GM18870 (cell line): ENCODE results near the gene RAET1G.
"Not testable (repeated sequence)": the region's sequence is repeated elsewhere in the genome, so short reads cannot be mapped to it uniquely, and the experiment has no call there.

Experiments used
- ATAC-seq: cut with Tn5 transposase; IDR thresholded peaks from one replicate; pipeline ENCODE4 v1.9.1; 2021; ENCODE audit warnings: moderate library complexity; ENCODE audit not compliant: unreplicated experiment

The RAET1G gene

DNA sequence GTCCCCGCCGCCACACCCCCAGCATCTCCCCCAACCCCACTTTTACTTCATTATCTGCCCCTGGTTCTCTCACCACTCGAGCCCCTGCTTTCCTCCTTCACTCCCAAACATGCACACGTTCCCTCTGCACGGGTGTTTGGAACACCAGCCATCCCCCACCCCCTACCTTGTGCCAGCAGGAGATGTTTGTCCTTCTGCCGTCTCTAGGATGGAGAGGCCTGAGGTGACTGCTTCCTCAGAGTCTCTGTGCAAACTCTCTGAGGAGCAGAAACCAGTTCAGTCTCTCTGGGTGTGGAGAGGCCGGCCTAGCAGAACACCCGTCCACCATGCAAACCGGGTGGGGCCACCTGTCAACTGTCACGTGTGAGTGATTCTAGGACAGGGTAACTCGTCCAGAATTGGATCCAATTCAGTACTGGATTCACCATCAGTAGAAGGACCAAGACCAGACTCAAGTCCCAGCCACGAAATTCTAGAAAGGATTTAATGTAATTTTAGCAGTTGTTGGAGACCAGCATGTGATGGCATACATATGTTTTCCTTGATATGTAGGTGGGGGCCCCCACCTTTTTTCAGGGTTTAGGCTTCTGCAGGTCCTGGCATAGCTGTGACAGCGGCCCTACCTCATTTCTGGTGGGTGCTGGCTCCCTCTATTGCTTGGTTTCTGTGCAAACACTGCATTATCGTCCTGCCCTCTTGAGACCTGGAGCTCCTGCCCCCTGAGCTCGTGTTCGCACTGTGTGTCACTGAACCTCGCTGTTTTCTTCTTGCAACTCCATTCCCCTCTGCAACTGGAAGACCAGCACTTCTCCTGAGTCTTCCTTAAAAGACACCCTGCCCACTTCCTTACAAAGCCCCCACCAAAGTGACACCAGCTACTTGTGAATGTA lies 24.8 kb downstream of the RAET1G start, which contains the start of gene RAET1E:
Gene RAET1E (minus strand): TSS at position 259 of the 890 bp plus-strand sequence. CDS start 7,212 bp downstream, outside the sequence.
- no peak for ATAC-seq

DNA sequence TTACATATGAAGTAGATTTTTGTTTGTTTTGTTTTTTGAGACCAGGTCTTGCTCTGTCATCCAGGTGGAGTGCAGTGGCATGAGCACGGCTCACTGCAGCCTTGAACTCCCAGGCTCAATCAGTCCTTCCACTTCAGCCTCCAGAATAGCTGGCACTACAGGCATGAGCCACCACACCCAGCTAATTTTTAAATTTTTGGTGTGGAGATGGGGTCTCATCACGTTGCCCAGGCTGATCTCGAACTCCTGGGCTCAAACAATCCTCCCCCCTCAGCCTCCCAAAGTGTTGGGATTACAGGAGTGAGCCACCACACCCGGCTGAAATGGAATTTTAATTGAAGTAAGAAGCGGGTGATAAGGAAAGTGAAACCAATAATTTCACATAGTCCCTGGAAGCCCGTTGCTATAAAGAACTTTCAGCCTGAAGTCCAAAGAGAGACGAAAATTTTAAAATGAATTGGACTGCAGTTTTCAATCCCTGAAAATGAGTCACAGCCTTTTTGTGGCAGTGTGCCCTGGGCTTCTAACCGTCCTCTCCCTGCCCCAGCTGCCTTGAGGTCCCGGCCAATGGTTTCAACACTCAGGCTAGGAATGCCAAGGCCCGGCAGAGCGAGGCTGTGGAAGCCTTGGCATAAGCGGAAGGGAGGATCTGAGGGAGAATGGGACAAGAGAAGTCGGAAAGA lies 25.8 kb downstream of the RAET1G start:
- no peak for ATAC-seq

DNA sequence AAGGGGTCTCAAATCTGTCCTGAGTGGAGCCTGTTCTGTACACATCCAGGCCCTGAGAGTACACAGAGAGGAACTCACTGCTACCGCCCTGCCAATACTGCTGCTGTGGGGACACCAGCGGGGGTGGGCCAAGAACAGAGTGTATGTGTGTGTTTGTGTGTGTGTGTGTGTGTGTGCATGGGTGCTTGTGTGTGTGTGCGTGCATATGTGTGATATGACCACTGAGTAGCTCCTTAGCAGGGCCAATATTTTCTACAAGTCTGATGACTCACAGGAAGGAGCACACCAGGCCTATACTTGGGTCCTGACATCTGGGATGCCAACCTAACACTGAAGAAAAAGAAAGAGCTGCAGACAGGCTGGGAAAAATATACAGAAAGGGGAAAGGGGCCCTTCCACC lies 26.4 kb downstream of the RAET1G start:
- ATAC-seq: no peak

DNA sequence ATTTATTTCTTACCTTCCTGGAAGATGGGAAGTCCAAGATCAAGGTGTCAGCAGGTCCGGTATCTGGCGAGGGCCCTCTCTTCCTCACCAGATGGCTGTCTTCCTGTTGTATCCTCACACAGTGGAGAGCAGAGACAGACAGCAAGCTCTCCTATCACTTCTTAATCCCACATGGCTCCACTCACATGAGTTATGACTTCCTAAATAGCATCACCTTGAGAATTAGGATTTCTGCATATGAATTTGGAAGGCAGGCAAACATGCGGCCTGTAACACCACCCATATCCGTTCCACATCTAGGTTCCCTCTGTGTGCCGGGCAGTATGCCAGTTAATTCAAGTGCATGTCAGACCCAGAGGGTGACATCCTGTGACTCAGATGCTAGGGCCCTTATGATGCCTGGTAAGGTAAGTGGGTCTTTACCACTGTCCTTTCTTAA lies 27.1 kb downstream of the RAET1G start:
- ATAC-seq: no peak

DNA sequence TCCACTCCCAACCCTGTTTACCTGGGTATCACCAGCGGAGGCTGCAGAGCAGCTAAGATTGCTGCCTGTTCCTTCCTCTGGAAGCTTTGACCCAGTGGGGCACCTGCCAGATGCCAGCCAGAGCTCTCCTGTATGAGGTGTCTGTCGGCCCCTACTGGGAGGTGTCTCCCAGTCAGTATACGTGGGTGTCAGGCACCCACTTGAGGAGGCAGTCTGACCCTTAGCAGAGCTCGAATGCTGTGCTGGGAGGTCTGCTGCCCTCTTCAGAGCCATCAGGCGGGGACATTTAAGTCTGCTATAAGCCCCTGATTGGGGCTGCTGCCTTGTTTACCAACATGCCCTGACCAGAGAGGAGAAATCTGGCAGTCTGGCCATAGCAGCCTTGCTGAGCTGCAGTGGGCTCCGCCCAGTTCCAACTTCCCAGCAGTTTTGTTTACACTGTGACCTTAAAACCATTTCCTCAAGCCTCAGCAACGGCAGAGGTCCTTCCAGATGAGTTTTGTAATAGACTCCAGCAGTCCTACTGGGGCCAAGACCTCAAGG lies 27.8 kb downstream of the RAET1G start:
- ATAC-seq: no peak

DNA sequence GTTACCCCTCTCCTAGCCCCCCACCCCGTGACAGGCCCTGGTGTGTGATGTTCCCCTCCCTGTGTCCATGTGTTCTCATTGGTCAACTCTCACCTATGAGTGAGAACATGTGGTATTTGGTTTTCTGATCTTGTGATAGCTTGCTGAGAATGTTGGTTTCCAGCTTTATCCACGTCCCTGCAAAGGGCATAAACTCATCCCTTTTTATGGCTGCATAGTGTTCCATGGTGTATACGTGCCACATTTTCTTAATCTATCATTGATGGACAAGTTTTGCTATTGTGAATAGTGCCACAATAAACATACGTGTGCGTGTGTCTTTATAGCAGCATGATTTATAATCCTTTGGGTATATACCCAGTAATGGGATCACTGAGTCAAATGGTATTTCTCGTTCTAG lies 31.1 kb downstream of the RAET1G start:
- ATAC-seq: not testable (repeated sequence)

DNA sequence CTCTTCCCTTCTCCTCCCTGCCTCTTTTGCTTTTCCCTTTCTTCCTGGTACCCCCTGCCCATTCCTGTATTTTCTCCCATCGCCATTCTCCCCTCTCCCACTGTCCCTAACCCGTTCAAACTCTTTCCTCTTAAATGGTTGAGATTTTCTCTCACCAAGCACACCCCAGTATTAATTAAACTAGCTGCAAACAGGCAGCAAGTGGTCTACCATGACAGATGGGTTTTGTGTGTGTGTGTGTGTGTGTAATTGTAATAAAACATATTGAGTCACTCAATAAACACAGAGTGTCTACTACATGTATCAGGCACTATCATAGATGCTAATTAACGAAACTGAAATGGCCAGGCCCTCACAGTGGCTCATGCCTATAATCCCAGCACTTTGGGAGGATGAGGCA lies 31.7 kb downstream of the RAET1G start:
- ATAC-seq: no peak

DNA sequence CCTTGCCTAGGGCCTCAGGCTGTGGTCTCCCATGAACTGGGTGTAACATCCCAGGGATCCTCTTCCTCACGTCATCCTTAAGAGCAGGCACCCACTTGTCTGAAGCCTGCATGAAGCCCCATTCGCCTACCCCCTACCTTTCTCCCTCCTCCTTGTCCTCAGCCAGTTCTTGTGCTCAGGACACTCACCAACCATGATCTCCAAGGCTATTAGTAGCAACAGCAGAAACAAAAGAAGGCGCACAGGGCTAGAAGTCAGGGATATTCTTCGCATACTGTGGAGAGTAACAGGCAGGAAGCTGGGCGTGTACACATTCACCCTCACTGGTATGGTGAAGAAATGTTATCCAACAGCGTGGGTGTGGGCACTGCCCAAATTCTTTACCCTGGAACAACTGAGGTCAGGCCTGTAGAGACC lies 32.3 kb downstream of the RAET1G start:
- ATAC-seq: no peak

DNA sequence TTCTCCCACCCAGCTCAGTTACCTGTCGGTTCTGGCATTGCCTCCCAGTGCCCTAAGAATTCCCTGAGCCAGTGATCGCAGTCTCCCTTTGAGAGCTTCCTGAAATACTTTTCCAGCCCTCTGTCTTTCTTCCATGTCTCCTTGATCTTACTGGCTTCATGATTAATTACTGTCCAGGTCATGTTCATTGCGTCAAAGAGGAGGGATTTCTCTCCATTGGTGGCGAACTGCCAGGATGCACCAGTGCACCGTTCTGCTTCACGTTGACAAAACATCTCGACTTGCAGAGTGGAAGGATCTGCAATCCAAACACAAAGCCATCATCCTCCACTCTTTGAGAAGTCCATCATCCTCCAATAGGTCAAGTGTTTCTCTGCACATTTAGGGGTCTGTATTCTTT lies 33.6 kb downstream of the RAET1G start:
- ATAC-seq: no peak

DNA sequence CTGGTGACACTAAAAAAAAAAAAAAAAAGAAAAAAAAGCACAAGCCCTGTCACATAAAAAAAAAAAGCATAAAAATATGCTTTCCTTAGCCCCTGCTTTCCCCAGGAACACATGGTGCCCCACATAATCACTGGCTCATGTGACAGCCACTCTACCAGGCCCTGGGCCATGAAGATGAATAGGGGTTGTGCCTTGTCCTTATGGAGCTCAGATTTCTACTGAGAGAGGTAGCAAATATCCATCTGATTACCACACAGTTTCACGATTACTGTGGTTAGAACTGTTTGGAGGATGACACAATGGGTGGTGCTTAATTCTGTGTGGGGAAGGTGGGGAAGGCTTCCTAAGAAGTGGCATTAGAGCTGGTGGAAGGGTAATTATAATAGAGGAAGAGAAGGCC lies 34.3 kb downstream of the RAET1G start:
- ATAC-seq: no peak

DNA sequence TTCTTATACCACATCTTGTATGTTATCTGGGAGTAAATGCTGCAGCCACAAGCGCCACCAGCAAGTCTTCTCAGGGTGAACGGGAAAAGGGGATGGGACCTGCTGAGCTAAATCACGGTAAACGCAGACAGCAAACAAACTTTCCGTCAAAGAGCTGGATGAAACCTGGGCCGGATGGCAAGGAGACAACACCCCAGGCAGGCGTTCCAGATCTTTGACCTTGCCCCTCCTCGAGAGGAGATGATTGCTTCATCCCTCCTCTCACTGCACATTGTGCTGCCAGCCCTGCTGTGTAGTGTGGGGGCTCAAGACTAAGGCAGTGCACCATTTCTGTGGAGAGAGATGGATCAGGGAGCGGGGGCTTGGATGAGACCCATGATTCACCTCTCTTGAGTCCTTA lies 34.8 kb downstream of the RAET1G start:
- ATAC-seq: no peak

DNA sequence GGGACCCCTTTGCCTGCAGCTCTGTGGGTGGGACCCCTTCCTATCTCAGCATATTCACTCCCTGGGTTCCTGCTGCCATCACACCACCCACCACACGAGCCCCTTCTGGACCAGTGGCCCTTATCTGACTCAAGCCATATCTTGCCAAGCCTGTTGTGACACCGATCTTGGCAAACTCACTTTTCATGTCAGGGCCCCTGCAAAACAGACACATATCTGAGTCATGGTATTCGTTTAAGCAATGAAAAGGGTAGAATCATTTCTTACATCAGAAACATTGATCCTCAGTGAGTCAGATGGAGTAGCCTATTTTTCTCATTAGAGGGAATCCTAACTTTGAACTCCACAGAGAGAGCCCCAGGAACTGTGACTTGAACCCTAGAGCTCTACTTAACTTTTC lies 35.6 kb downstream of the RAET1G start:
- ATAC-seq: no peak

DNA sequence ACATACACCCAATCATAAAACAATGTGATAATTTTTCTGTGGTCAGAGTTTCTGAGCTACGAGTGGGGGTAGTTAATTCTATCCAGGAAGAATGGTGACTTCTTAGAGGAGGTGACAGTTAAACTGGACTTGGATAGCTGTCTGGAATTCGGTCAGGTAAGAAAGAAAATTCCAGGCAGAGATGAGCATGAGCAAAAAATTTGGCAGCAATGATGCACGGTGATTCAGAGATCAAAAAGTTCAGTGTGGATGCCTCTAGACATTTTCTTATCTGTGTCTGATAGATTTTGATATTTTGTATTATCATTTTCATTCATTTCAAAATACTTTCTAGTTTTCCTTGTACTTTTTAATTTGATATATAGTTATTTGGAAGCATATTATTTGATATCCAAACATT lies 37.0 kb downstream of the RAET1G start:
- no peak for ATAC-seq

DNA sequence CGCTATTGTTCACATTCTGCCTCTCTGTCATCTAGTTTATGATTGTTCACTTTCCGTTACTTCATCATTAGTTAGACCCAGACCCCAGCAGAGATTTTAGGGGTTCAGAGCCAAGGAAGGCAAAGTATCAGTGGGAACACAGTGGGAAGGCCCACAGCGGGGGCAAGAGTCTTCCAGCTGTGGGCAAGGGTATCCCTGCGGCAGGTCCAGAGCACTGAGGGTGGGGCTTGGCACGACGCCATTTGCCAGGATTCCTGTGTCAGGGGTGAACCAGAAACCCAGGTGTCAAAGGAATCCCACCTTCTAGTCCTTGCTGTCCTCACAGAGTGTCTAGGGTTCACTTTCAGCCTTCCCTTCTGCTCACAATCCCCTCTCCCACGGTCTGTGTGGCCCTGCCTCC lies 38.3 kb downstream of the RAET1G start:
- ATAC-seq: no peak

DNA sequence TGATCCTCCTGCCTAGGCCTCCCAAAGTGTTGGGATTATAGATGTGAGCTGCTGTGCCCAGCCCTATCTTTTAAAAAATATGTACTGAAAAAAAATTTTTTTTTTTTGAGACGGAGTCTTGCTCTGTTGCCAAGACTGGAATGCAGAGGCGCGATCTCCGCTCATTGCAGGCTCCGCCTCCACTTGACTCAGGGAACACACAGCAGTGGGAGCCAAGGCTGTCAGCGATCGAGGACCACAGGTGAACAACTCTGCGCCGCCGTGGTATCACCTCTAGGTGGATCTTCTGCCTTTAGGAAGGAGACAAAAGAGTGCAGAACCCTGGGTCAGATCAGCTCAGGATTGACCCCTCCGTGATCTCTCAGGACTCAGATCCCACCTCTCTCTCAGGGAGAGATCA lies 38.7 kb downstream of the RAET1G start:
- no peak for ATAC-seq

DNA sequence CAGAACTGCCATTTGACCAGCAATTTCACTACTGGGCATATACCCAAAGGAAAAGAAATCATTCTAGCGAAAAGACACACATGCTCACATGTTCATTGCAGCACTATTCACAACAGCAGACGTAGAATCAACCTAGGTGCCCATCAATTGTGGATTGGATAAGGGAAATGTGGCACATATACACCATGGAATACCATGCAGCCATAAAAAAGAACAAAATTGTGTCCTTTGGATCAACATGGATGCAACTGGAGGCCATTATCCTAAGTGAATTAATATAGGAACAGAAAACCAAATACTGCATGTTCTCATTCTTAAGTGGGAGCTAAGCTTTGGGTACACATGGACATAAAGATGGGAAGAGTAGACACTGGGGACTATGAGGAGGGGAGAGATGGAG lies 41.1 kb downstream of the RAET1G start:
- no peak for ATAC-seq

DNA sequence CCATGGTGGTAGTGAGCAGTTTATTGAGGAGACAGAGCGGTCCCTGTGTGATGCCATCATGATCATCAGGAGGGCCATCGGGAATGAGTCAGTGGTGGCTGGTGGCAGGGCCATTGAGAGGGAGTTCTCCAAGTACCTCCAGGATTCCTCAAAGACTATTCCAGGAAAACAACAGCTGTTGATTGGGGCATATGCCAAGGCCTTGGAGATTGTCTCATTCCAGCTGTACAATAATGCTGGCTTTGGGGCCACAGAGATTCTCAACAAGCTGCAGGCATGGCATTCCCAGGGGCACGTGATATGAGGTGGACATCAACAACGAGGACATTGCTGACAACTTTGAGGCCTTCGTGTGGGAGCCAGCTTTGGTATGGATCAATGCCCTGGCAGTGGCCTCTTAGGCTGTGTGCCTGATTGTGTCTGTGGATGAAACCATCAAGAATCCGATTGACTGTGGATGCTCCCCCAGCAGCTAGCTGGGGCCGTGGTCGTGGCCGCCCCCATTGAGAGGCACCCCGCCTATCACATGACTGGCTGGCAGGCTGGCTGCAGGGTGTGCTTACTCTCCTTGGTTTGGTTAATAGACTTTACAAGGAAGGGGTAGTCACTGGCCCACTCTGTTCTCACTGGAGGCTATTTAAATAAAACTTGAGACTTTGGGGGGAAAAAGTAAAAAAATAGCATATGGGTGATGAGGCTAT lies 41.7 kb downstream of the RAET1G start:
- no peak for ATAC-seq

DNA sequence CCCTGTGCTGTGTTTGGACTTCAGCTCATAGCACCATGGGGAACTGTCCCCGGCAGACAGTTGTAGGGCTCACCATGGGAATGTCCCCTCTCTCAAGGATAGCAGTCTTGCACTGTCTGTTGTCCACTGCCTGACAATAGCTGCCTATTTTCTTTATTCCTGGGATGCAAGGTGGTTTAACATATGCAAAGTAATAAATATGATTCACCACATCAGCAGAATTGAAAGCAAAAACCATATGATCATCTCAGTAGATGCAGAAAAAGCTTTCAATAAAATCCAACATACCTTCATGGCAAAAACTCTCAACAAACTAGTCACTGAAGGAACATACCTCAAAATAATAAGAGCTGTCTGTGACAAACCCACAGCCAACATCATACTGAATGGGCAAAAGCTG lies 45.3 kb downstream of the RAET1G start:
- no peak for ATAC-seq

DNA sequence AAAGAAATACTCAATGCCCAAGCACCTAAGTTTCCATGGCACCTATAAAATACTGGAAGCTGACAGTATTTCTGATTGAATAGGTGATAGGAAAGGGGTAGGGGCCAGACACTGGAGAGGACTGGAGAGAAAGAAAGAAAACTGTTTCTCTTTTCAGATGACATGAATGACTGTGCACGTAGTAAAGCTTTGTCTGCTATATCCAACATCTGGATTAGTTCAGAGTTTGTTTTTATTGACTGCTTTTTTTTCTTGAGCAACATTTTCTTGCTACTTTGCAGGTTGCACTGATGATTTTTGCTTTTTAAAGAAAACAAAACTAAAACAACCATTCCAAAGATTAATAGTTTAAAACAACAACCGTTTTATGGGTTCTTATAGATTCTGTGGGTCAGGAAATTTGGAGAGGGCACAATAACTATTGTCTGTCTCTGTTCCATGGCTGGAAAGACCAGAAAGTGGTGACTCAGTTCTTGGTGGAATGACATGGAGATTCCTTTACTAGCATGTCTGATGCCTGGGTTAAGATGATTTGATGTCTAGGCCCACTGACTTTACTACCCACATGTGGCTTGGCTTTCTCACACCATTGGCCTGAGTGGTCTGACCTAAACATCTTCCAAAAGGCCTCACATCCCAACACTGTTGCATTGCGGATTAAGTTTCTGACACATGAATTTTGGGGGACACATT lies 46.5 kb downstream of the RAET1G start:
- no peak for ATAC-seq

DNA sequence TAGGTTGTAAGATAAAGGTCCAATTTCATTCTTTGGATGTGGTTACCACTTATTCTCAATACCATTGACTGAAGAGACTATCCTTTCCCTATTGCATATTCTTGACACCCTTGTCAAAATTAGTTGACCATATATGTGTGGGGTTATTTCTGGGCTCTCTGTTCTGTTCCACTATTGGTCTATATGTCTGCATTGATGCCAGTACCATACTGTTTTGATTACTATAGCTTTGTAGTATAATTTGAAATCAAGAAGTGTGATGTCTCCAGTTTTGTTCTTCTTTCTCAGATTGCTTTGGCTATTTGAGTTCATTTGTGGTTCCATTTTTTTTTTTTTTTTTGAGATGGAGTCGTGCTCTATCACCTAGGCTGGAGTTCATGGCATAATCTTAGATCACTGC lies 50.7 kb downstream of the RAET1G start:
- no peak for ATAC-seq

DNA sequence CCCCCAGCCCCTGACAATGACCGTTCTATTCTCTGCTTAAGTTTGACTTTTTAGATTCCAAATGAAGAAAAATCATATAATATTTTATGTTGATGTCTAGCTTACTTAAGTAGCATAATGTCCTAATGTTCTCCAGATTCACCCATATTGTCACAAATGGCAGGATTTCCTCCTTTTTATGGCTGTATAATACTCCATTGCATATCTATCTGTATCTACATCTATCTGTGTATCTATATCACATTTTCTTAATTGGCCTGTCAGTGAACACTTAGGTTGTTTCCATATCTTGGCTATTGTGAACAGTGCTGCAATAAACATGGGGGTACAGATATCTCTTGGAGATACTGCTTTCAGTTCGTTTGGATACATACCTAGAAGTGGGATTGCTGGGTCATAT lies 51.7 kb downstream of the RAET1G start:
- no peak for ATAC-seq
